CD4-positive, alpha-beta T cell treated with Interleukin-12 subunit alpha and Interleukin-12 subunit beta, for 1 hour (primary cell): ENCODE results near the gene FEN1.

Source experiments
- DNase-seq: peaks from one replicate; pipeline ENCODE4 v3.0.0-alpha.2; 2020

Gene FEN1

DNA sequence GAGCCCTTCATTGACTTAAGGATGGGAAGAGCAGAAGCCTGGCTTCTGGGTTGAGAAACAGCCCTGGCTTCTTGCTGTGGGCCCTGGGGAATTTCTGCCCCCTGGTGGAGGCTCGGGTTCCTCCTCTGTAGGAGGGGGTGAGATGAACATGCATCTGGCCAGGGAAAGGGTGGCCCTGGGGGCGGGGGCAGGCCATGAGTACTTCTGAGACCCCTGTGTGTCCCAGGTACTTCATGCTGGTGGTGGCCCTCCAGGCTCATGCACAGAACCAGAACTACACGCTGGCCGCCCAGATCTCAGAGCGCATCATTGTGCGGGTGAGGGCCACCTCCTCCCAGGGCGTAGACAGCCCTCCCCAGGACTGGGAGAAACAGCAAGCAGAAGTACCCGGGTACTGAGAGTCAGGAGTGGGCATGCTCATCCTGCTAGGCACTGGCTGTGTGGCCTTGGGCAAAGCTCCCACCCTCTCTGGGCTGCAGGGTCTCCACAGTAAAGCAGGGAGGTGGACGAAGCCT lies 16.1 kb upstream of the FEN1 start:
- peak; percentile 58 for DNase-seq

DNA sequence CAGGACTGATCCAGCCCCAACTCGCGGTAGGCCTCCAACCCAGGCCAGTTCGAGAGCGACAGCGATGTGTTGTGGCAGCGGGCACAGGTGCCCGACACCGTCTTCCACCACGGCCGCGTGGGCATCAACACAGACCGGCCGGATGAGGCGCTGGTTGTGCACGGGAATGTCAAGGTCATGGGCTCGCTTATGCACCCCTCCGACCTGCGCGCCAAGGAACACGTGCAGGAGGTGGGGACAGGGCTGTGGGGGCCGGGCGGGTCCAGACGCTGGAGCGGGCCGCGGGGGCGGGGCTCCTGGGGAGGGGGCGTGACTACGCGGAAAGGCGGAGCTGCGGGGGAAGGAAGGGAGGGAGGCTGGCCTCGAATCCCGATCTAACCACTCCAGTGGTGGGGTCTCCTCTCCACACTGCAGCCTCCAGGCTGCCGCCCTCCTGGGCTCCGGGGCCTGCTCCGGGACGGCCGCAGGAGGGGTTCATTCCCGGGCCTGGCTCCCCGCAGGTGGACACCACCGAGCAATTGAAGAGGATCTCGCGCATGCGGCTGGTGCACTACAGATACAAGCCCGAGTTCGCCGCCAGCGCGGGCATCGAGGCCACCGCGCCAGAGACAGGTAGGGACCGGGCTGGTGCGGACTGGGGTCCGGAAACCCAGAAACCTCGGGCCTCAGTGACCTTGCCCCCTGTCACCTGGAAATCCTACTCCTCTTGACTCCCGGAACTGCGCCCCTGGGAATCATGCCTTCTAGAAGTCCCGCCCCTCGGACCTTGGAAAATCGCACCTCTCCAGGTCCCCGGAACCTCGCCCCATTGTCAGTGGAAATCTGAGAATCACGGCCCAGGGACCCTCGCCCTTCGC lies 15.2 kb upstream of the FEN1 start:
- peak; percentile 79 for DNase-seq

DNA sequence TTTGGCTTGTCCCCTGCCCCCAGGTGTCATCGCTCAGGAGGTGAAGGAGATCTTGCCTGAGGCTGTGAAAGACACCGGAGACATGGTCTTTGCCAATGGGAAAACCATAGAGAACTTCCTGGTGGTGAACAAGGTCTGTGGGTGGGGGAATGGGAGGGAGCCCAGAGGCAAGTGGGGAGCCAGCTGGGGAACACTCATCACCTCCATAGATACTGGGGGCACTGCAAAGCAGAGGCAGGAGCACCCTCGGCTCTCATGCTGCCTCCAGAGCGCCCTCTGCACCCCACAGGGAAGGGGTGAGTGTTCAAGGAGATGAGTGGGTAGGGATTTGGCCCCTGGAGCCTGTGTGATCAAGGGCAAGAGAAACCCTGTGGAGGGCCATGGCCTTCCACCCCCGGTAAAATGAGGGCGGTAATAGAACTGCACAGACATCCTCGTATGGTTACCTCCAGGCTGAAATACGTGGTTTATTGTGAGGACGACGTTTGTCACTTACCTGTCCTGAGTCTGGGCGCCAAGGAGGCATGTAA lies 14.3 kb upstream of the FEN1 start:
- no peak for DNase-seq

DNA sequence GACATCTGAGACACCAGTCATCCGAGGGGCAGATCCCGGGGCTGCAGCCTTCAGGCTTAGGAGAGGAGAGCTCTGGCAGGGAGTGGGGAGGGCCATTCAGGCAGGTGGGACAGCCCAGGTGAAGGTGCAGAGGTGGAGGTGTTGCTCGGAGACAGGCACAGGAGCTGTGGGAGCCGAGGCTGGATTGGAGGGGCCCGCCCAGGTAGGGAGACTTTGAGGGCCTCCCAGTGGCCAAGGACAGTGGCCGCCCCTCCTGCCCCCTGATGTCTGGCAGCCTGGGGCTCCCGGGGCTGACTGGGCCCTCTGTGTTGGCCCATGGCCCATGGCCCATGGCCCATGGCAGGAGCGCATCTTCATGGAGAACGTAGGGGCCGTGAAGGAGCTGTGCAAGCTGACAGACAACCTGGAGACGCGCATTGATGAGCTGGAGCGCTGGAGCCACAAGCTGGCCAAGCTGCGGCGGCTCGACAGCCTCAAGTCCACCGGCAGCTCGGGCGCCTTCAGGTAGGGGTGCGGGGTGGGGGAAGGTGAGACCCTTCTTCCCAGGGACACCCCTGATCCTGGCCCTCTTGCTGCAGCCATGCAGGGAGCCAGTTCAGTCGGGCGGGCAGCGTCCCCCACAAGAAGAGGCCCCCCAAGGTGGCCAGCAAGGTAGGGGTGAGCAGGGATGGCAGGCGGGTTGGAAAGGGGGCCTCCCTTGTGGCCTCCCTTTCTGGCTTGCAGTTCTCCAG lies 13.6 kb upstream of the FEN1 start:
- no peak for DNase-seq

DNA sequence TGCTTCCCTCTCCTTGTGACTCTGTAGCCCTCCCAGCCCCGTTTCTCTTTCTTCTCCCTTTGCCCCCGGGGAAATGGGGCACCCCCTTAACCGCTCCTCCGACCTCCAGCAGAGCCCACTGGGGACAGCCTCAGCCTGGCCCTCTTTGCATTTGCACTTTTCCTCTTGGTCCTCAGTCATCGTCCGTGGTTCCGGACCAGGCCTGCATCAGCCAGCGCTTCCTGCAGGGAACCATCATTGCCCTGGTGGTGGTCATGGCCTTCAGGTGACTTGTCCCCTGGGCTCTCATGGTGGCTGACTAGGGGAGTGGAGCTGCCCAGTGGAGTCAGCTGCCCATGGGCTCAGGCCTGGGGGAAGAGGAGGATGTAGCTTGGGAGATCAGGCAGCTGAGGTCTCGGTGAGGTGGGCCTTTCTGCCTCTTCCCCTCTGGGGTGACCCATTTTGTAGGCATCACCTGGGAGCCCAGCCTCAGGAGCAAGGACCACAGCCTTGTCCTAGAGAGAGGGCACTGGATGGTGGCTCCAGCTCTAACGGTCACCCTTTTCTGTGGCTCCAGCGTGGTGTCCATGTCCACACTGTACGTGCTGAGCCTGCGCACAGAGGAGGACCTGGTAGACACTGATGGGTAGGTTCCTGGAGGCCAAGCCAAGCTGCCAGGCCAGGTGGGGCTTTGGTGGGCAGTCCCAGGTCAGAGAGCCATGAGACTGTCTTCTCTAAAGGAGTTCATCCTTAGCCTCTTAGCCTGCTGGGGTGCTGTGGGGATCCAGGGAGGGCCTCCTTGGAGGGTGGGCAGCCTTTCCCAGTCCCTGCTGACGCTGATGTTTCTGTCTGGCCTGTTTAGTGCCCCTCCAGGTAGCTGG lies 12.8 kb upstream of the FEN1 start:
- no peak for DNase-seq

DNA sequence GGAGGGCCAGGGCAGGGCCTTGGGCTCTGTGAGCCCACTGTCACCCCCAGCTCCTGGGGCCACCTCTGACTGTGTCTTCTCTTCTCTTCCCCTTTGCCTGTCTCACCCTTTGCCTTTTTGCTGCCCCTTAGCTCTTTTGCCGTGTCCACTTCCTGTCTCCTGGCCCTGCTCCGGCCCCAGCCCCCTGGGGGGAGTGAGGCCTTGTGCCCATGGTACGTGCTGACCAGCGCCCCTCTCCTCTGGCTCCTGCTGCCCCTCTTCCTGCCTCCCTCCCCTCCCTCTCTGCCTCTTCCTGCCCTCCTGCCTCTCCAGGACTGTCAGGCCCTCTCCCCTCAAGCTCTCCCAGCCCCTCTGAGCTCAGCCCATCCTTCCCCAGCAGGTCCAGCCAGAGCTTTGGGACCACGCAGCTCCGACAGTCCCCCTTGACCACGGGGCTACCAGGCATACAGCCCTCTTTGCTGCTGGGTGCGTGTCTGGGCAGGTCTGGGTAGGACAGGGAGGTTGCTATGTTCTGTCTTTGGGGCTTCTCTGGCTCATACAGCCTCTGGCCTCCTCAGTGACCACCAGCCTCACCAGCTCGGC lies 12.0 kb upstream of the FEN1 start:
- DNase-seq, result no peak

DNA sequence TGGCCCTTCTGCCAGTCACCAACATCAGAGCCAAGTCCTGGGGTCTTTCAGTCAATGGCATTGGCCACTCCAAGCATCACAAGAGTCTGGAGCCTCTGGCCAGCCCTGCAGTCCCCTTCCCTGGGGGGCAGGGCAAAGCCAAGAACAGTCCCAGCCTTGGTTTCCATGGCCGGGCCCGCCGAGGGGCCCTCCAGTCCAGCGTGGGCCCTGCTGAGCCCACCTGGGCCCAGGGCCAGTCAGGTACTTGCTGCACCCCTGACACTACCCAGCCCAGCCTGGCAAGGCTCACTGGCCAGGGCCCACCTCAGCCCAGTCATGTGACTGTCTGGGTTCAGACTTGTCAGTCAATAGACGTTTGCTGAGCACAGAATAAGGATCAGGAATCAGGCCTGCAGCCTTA lies 11.1 kb upstream of the FEN1 start:
- no peak for DNase-seq

DNA sequence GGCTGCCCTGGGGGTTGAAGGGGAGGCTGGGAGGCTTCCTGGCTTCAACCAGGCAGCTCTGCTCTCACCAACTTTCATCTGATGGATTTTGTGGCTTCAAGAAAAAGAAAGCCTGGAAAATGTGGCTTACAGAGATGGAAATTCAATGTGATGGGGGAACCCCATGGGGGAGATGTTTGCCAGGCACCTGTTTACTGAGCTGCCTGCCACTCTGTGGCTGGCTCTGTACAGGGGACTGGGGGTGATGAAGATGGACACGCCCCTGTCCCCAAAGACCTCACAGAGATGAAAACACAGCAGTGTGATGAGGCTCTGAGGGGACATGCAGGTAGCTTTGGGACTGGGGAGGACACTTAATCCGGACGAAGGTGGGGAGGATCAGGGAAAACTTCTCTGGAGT lies 10.4 kb upstream of the FEN1 start:
- DNase-seq, result no peak

DNA sequence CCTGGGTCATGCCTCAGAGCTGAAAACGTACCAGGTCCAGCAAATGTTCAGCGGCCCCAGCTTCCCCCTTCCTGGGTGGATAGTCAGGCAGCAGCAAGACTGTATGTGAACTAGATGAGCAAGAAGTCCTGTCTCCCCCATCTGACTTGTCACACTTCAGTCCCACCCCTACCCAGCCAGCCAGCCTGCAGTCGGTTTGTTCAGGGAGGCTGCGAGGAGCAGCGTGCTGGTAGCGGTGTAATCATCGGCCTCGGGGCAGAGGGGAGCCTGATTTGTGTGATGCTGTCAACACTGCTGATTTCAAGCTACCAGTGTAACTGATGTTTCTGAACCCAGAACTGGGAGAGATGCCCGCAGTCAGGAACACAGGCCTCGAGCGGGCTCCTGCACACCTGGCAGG lies 9.9 kb upstream of the FEN1 start:
- DNase-seq, result no peak

DNA sequence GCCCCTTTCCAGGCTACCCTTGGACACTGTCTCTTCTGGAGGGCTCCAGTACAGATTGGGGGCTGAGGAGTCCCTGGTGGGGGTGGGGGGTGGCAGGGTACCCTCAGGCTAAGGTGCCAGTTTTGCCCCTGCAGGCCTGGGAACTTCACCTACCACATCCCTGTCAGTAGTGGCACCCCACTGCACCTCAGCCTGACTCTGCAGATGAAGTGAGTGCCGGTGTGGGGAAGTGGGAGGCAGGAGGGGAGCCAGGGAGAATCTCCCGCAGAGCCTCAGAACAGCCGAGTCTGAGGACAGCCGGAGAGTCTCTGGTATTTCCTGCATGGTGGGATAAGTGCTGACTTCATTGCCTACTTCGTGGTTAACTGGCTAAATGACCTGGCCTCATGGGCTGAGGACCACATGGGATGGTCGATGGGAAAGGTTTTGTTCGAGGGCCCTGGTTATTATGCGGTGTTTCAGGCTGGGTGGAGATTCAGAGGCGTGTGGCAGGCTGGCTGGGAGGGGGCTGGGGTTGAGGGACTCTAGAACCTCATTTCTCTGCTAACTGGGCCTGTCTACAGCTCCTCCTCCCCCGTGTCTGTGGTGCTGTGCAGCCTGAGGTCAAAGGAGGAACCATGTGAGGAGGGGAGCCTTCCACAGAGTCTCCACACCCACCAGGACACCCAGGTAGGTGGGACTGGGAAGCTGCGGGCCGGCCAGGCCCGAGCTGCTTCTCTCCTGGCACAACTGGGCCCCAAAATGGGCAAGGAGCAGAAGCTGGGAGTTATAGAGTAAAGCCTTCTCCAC lies 8.8 kb upstream of the FEN1 start:
- DNase-seq, result no peak

DNA sequence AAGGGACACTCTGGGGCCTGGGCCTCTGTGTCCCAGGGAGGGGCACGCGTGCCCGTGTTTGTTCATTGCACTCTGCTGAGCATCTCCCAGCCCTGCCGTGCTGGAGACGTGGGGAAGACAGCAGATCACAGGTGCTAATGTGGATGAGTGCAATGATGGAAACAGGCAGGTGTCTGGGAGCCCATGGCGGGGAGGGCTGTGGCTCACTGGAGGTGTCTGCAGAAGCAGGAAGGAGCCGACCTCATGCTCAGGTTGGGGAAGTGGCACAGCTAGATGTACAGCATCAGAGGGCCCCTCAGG lies 8.3 kb upstream of the FEN1 start:
- no peak for DNase-seq

DNA sequence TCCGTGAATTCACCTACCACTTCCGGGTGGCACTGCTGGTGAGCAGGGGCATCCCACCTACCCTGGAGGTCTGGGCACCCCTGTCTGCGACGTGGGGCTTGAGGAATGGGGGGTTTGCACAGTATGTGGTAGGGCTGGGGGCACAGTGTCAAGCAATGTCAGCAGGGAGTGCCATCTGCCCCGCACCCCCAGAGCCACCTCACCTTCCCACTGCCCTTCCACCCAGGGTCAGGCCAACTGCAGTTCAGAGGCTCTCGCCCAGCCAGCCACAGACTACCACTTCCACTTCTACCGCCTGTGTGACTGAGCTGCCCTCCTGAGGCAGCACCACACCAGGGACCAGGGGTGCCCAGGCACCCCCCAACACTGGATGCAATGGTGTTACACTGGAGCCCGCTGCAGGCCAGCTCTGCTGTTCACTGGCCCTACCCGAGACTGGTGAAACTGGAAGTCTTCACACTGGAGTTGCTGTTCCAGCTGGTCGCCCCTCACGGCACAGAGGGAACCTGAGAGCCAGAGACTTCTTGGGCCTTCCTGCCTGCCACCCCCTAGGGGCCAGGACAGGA lies 6.8 kb upstream of the FEN1 start:
- no peak for DNase-seq

DNA sequence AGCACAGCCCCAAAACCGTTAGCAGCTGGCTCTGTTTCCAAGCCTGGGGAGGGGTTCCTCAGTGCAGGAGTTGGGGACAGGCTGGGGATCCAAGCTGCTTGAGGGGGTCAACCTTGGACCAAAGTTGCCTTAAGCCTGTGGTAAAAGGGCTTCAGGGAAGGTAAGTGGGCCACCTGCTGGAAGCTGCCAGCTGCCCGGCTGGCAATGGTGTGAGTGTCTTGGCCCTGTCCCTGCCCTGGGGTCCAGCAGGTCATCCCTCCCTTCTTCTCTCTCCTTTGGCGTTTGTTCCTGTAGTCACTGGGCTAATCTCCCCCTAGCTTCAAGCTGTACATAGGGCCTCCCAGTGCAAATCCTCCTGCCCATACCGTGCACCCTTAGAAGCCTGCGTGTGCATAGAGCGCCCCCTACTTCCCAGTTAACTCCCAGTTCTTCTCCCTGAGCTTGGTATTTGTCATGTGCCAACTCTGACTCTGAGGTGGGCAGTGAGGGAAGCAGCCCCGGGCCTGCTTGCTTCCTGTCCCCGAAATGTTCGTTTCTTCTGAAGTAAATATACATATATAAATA lies 4.7 kb upstream of the FEN1 start:
- peak; percentile 21 for DNase-seq

DNA sequence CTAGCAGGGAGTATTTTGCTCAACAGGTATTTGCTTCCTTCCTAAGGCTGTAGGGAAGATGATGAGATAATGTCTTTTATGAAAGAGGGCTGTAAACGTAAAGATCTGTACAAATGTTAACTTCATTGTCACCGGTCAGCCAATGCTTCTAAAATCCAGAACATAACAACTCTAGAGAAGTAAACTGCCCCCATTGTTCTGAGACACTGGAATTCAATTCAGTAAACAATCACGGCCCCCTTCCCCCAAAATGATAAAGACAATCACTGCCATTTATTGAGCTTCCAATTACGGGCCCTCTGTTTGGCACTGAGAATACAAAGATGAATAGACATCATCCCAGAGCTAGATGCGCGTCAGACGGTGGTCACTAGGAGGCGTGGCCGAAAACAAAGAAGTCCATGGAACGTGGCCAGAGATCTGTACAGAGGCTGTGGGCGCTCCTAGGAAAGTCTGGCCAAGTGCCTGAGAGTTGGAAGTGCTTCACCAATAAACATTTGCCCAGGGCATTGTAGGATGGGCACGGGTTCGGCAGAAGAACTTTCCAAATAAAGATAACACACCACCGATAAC lies 888 bp upstream of the FEN1 start:
- DNase-seq, result peak; percentile 53

DNA sequence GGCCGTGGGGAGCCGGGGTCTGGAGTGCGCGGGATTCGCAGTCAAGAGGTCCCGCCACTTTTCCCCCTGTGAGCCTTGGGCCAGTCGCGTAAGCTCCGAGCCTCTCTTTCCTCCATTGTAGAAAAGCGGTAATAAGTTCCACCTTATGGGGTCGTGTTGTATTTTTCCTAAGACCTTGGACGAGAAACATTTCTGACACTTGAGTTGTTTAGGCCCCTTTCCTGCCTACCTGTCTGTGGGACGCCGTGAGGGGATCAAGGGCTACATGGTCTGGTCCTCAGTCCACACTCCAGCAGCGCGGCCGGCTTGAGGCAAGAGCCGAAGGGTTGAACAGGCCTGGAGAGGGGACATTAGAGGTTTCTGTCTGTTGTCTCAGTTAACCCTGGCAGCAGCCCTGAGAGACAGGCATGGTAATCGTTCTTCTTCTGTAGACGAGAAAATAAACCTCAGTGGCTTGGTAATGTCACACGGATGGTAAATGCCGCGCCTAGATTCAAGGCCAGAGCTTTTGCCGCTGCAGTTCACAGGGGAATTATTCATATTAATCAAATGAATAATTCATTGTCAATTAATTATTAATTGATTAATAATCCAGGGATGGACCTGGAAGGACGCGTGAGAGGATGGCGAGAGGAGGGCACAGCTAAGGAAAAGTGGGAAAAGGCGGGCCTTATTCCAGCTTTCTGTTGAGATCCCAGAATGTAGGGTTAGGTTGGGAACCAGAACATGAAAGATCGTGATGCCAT lies 545 bp downstream of the FEN1 start:
- no peak for DNase-seq

DNA sequence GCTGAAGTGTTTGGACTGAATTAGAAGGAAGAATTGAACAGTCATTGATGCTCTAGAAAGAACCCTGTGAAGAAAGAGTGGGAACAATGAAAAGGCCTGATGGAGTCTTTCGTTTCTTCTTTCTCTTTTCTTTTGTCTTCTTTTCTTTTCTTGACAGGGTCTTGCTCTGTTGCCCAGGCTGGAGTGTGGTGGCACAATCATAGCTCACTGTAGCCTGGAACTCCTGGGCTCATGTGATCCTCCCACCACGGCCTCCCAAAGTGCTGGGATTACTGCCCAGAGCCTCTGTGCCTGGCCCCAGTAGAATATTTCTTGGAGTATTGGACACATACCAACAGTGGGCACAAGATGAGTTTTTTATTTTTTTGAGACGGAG lies 1.1 kb downstream of the FEN1 start:
- no peak for DNase-seq

DNA sequence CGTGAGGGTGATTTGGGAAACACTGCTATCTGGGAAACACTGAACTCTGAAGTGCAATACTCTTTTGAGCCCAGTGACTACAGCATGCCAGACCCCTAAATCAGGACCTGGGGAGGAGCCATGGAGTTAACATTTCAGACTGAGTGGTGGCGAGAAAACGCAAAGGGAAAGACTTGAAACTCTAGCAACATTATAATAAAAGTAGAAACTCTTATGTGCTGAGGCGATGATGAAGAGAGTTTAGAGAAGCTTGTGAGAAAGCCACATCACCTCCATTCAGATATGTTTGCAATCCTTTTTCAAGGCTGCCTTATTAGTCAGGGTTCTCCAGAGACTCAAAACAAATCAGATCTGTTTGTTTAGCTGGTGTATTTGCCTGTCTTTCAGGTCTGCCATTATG lies 1.9 kb downstream of the FEN1 start:
- no peak for DNase-seq

DNA sequence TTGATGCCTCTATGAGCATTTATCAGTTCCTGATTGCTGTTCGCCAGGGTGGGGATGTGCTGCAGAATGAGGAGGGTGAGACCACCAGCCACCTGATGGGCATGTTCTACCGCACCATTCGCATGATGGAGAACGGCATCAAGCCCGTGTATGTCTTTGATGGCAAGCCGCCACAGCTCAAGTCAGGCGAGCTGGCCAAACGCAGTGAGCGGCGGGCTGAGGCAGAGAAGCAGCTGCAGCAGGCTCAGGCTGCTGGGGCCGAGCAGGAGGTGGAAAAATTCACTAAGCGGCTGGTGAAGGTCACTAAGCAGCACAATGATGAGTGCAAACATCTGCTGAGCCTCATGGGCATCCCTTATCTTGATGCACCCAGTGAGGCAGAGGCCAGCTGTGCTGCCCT lies 2.7 kb downstream of the FEN1 start:
- DNase-seq, result no peak

DNA sequence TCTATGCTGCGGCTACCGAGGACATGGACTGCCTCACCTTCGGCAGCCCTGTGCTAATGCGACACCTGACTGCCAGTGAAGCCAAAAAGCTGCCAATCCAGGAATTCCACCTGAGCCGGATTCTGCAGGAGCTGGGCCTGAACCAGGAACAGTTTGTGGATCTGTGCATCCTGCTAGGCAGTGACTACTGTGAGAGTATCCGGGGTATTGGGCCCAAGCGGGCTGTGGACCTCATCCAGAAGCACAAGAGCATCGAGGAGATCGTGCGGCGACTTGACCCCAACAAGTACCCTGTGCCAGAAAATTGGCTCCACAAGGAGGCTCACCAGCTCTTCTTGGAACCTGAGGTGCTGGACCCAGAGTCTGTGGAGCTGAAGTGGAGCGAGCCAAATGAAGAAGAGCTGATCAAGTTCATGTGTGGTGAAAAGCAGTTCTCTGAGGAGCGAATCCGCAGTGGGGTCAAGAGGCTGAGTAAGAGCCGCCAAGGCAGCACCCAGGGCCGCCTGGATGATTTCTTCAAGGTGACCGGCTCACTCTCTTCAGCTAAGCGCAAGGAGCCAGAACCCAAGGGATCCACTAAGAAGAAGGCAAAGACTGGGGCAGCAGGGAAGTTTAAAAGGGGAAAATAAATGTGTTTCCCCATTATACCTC lies 3.3 kb downstream of the FEN1 start:
- no peak for DNase-seq
